SK-N-SH (cell line): ENCODE data around the gene PRCC. TPM values are rescaled to one million over a fixed set of nuclear protein-coding genes. Genes with fewer than 3 reads are reported as not detected.

Source experiments
- CTCF ChIA-PET: fragments of 300-600, 350-600 bp; formaldehyde crosslinking; extraction: SDS; loops from one replicate; lab custom pipeline; 2021; lab: Yijun Ruan, JAX
- POLR2A ChIA-PET: fragments of 350-600 bp; sonication (Branson Sonifier 250); formaldehyde crosslinking; extraction: SDS; loops from one replicate; lab custom pipeline; 2020; ENCODE audit warnings: antibody characterized with exemption, inconsistent platforms; lab: Yijun Ruan, JAX
- DNase-seq: peaks from one replicate; pipeline ENCODE4 v3.0.0; 2012
- H2AFZ ChIP-seq: fragments of 200-600 bp; sonication (generic); 2 replicates; pipeline ENCODE4 v1.8.1; 2016; ENCODE audit warnings: antibody characterized with exemption, mild to moderate bottlenecking, low read depth
- H3F3A ChIP-seq: fragments of 200-600 bp; sonication (generic); replicated peaks from 2 replicates; pipeline ENCODE3; 2016; ENCODE audit warnings: antibody characterized with exemption, mild to moderate bottlenecking; ENCODE audit not compliant: insufficient read depth
- H3K27ac ChIP-seq, 2 experiments: fragments of 200-500 bp in 1 of 2; fragments of 200-600 bp in 1 of 2; sonication (Bioruptor generic) in 1 of 2; sonication (generic), shearing (Covaris generic) in 1 of 2; 2 replicates each; pipeline versions ENCODE4 v1.5.1 to v1.6.1; 2014 to 2016; ENCODE audit warnings: low read depth in 2 of 2, inconsistent platforms in 1 of 2, low read length in 1 of 2, mild to moderate bottlenecking in 1 of 2, mixed read lengths in 1 of 2
- H3K27me3 ChIP-seq: fragments of 200-600 bp; sonication (generic), shearing (Covaris generic); 2 replicates; pipeline ENCODE4 v1.6.1; 2016; ENCODE audit warnings: mixed run types; ENCODE audit not compliant: insufficient read depth
- H3K36me3 ChIP-seq, 2 experiments: fragments of 200-500 bp in 1 of 2; fragments of 200-600 bp in 1 of 2; sonication (Bioruptor generic) in 1 of 2; sonication (generic) in 1 of 2; replicated peaks in 1 of 2; 2 replicates each; pipeline versions ENCODE3 to v1.5.1; 2014 to 2016; ENCODE audit warnings: low read length in 1 of 2, mild to moderate bottlenecking in 1 of 2; ENCODE audit not compliant: insufficient read depth in 2 of 2, control insufficient read depth in 1 of 2
- H3K4me1 ChIP-seq, 2 experiments: fragments of 200-500 bp in 1 of 2; fragments of 200-600 bp in 1 of 2; sonication (Bioruptor generic) in 1 of 2; sonication (generic), shearing (Covaris generic) in 1 of 2; 2 replicates each; pipeline versions ENCODE4 v1.5.1 to v1.6.1; 2014 to 2016; ENCODE audit warnings: low read depth in 1 of 2, low read length in 1 of 2, mixed run types in 1 of 2; ENCODE audit not compliant: insufficient read depth in 2 of 2, control insufficient read depth in 1 of 2
- H3K4me2 ChIP-seq: fragments of 200-600 bp; sonication (generic), shearing (Covaris generic); 2 replicates; pipeline ENCODE4 v1.6.1; 2017; ENCODE audit warnings: mixed run types
- H3K4me3 ChIP-seq, 2 experiments: fragments of 200-500 bp in 1 of 2; fragments of 200-600 bp in 1 of 2; sonication (Bioruptor generic) in 1 of 2; sonication (generic), shearing (Covaris generic) in 1 of 2; 2 replicates each; pipeline versions ENCODE4 v1.5.1 to v1.8.1; 2014 to 2016; ENCODE audit warnings: low read depth in 2 of 2, inconsistent platforms in 1 of 2, low read length in 1 of 2, mild to moderate bottlenecking in 1 of 2, mixed read lengths in 1 of 2, moderate library complexity in 1 of 2
- H3K79me2 ChIP-seq: fragments of 200-600 bp; sonication (generic); 2 replicates; pipeline ENCODE4 v1.8.1; 2017; ENCODE audit warnings: mild to moderate bottlenecking; ENCODE audit not compliant: insufficient read depth
- H3K9ac ChIP-seq: fragments of 200-600 bp; sonication (generic); 2 replicates; pipeline ENCODE4 v1.6.1; 2017; ENCODE audit warnings: mixed run types
- H3K9me2 ChIP-seq: fragments of 200-600 bp; sonication (generic); 2 replicates; pipeline ENCODE4 v1.6.1; 2017; ENCODE audit warnings: mixed run types
- H3K9me3 ChIP-seq: fragments of 200-600 bp; sonication (generic); 2 replicates; pipeline ENCODE4 v1.6.1; 2017; ENCODE audit warnings: mixed run types, mild to moderate bottlenecking, moderate library complexity
- H4K20me1 ChIP-seq: fragments of 200-600 bp; sonication (generic); 2 replicates; pipeline ENCODE4 v1.6.1; 2017; ENCODE audit warnings: mild to moderate bottlenecking, mixed run types; ENCODE audit not compliant: insufficient read depth
- CHD2 ChIP-seq: fragments of 150-350 bp; IDR thresholded peaks from 2 replicates; pipeline ENCODE4 v1.6.1; 2018; ENCODE audit warnings: low read length; ENCODE audit not compliant: partially characterized antibody
- ELF1 ChIP-seq: IDR thresholded peaks from 2 replicates; pipeline ENCODE4 v1.4.0; 2012
- FOXJ3 ChIP-seq: sonication (generic); formaldehyde crosslinking; IDR thresholded peaks from 2 replicates; pipeline ENCODE4 v1.5.1; 2020; ENCODE audit warnings: mild to moderate bottlenecking, missing genetic modification reagents
- GABPA ChIP-seq: IDR thresholded peaks from 2 replicates; pipeline ENCODE4 v1.4.0; 2012; ENCODE audit warnings: low read depth, mild to moderate bottlenecking
- JUND ChIP-seq: IDR thresholded peaks from 2 replicates; pipeline ENCODE4 v1.4.0; 2012
- MEF2A ChIP-seq: IDR thresholded peaks from 2 replicates; pipeline ENCODE4 v1.4.0; 2012; ENCODE audit warnings: low read depth, borderline replicate concordance
- MXI1 ChIP-seq: IDR thresholded peaks from 2 replicates; pipeline ENCODE4 v1.6.1; 2012; ENCODE audit warnings: mild to moderate bottlenecking, low read depth, low read length, improper control_type of control experiment
- NFIC ChIP-seq: IDR thresholded peaks from 2 replicates; pipeline ENCODE4 v1.4.0; 2012; ENCODE audit warnings: borderline replicate concordance
- NRF1 ChIP-seq: IDR thresholded peaks from 2 replicates; pipeline ENCODE4 v1.6.1; 2012; ENCODE audit warnings: low read depth, mild to moderate bottlenecking, low read length
- RAD21 ChIP-seq: IDR thresholded peaks from 2 replicates; pipeline ENCODE4 v1.6.1; 2012; ENCODE audit warnings: mild to moderate bottlenecking, low read length
- RCOR1 ChIP-seq: fragments of 150-350 bp; IDR thresholded peaks from 2 replicates; pipeline ENCODE4 v1.6.1; 2017; ENCODE audit warnings: antibody characterized with exemption, low read length
- SIN3A ChIP-seq: IDR thresholded peaks from 2 replicates; pipeline ENCODE4 v1.6.1; 2012; ENCODE audit warnings: low read depth, mild to moderate bottlenecking, low read length, moderate library complexity, borderline replicate concordance
- SMC3 ChIP-seq: IDR thresholded peaks from 2 replicates; pipeline ENCODE4 v1.6.1; 2012; ENCODE audit warnings: low read depth, low read length, improper control_type of control experiment
- TCF12 ChIP-seq: IDR thresholded peaks from 2 replicates; pipeline ENCODE4 v1.4.0; 2012
- WGBS: methylation state at CpG from one replicate; pipeline ENCODE4 v1.1.6; 2017; ENCODE audit warnings: low lambda C conversion rate; 5-methylcytosine and 5-hydroxymethylcytosine counted together
- polyA plus RNA-seq, 3 experiments: library from polyadenylated mRNA; depleted of rRNA; stranded (reverse); fragments of >200 nt; gene quantifications; 2 replicates each; pipeline ENCODE4 v1.2.3, GENCODE V29; 2012
- TF ChIP-seq, protein P1 (sequence below): fragments of 200-600 bp; sonication (generic); IDR thresholded peaks from 2 replicates; pipeline ENCODE4 v1.6.1; 2017; ENCODE audit warnings: antibody characterized with exemption, mild to moderate bottlenecking, moderate library complexity
- TF ChIP-seq, protein P2 (sequence below): IDR thresholded peaks from 2 replicates; pipeline ENCODE4 v1.4.0; 2012; ENCODE audit warnings: low read depth
- TF ChIP-seq, protein P3 (sequence below): IDR thresholded peaks from 2 replicates; pipeline ENCODE4 v1.4.0; 2012; ENCODE audit warnings: low read depth, borderline replicate concordance
- TF ChIP-seq, protein P4 (sequence below): fragments of 150-350 bp; IDR thresholded peaks from 2 replicates; pipeline ENCODE4 v1.6.1; 2016; ENCODE audit warnings: mild to moderate bottlenecking, low read depth, low read length

Gene PRCC
- polyA plus RNA-seq, 1 of the 3 experiments (the other 2 are of a cell fraction), result 39.2 TPM

DNA sequence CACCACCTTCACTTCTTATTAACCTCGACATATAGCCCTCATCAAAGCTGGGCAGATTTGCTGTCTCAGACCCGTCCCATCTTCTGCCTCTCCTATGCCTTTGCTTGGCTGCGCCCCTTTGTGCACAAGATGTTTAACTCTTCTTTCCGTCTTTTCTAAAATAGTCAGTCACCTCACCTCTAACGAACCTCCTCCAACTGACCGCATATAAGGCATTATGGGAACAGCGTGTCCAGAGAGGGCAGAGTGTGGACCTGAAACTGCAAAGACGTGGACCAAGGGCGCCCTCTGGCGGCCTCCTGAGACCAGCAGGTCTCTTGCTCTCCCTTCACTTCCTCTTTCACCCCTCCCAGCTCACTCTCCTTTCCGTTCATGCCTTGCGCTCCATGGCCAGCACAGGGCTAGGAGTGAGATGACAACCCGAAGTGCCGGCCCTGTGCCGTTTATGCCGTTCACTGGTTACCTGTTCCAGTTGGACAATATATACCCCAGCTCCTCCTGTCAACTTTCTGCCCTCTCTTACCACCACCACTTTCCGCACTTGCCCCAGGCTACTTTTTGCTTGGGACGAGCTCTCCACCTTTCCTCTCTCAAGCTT lies 41.6 kb upstream of the PRCC start:
- H3K4me1 ChIP-seq, result peaks cover 28 to 55% of the 10 kb centered on the region in 2 experiments
- ChIA-PET POLR2A (interaction anchor here (0.6 to 2.7 kb wide), 12 partner anchors 13 to 136 kb away, joined by 3 to 39 read pairs (median 4); partner anchors contain the start of genes HDGF, INSRR, NES and PRCC), CTCF (interaction anchor here (0.6 to 38.0 kb wide), 63 partner anchors 8 to 381 kb away, joined by 3 to 2702 read pairs (median 5); partner anchors contain the start of genes CRABP2, HDGF, INSRR and MRPL24)
- no peak overlapping the region for H2AFZ ChIP-seq
- H3K27ac ChIP-seq, result peak overlapping the region; percentile 21 to 62; a peak in 3 of 4 replicates
- peak overlapping the region; percentile 76 to 87 for H3K4me3 ChIP-seq
- no peaks in the 10 kb centered on the region for H3K27me3 ChIP-seq
- DNase-seq, result peak; percentile 84
- H3K4me2 ChIP-seq, result peak overlapping the region; percentile 89
- WGBS, result 10% methylated on average over 18 of the region's 18 CpGs
- H4K20me1 ChIP-seq, result peaks cover 41% of the 10 kb centered on the region
- H3K79me2 ChIP-seq, result peaks cover 95% of the 10 kb centered on the region
- H3K9me2 ChIP-seq, result no peaks in the 10 kb centered on the region
- no peaks in the 10 kb centered on the region for H3K9me3 ChIP-seq
- no peak overlapping the region; the same call in 1 of the 2 replicates for H3K9ac ChIP-seq
- peaks cover 33 to 40% of the 10 kb centered on the region in 2 experiments for H3K36me3 ChIP-seq
- H3F3A ChIP-seq, result peaks cover 13% of the 10 kb centered on the region
- TF ChIP-seq RCOR1 (peak; percentile 33; the same call in 1 of the 2 replicates), MEF2A (no peak), JUND (no peak), ELF1 (no peak), MXI1 (peak; percentile 90), RAD21 (peak; percentile 98), NRF1 (peak; percentile 32; the same call in 1 of the 2 replicates), SIN3A (0 out of 2 replicates have a peak, but pooled peaks have one; percentile 32), SMC3 (peak; percentile 99), NFIC (no peak), GABPA (peak; percentile 52; the same call in 1 of the 2 replicates)
- TF ChIP-seq, protein P1, sequence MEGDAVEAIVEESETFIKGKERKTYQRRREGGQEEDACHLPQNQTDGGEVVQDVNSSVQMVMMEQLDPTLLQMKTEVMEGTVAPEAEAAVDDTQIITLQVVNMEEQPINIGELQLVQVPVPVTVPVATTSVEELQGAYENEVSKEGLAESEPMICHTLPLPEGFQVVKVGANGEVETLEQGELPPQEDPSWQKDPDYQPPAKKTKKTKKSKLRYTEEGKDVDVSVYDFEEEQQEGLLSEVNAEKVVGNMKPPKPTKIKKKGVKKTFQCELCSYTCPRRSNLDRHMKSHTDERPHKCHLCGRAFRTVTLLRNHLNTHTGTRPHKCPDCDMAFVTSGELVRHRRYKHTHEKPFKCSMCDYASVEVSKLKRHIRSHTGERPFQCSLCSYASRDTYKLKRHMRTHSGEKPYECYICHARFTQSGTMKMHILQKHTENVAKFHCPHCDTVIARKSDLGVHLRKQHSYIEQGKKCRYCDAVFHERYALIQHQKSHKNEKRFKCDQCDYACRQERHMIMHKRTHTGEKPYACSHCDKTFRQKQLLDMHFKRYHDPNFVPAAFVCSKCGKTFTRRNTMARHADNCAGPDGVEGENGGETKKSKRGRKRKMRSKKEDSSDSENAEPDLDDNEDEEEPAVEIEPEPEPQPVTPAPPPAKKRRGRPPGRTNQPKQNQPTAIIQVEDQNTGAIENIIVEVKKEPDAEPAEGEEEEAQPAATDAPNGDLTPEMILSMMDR, result peak; percentile 95
- TF ChIP-seq, protein P2, sequence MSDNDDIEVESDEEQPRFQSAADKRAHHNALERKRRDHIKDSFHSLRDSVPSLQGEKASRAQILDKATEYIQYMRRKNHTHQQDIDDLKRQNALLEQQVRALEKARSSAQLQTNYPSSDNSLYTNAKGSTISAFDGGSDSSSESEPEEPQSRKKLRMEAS, result peak; percentile 40; the same call in 1 of the 2 replicates

DNA sequence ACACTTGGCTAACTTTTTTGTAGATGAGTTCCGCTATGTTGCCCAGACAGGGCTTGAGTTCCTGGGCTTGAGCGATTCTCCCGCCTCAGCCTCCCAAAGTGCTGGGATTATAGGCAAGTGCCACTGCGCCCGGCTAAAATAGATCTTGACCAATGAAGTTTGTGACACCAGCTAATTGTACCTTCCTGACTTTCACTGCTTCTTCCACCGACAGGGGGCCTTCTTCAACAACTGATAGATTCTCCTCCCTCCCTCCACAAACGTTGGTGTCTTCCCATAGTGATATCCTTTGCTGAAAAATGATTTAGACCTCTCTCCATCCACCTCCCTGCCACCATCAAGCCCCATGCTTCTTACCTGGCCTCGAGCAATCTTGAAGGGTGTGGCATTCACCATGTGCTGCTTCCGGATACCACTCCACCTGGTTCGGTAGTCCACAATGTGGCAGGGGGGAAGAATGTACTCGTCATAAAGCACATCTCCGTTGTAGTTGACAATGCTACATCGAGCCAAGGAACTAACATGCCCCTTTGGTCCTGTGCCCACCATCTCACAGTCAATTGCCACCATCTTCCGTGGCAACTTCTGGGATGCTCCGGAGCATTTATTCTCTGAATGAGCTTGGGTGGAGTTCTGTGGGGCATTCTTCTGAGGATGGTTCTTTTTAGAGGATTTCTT lies 40.6 kb upstream of the PRCC start:
- no peaks in the 10 kb centered on the region for H3K27me3 ChIP-seq
- H4K20me1 ChIP-seq, result peaks cover 41% of the 10 kb centered on the region
- peak; percentile 66 for DNase-seq
- peak overlapping the region; percentile 93; the same call in 1 of the 2 replicates for H3K9ac ChIP-seq
- H3K27ac ChIP-seq, result peak overlapping the region; percentile 21 to 83; a peak in 2 of 4 replicates
- peaks cover 86% of the 10 kb centered on the region for H3K79me2 ChIP-seq
- no peak overlapping the region for H2AFZ ChIP-seq
- H3K4me2 ChIP-seq, result peak overlapping the region; percentile 89
- peaks cover 28 to 50% of the 10 kb centered on the region in 2 experiments for H3K4me1 ChIP-seq
- ChIA-PET CTCF (interaction anchor here (0.7 to 38.0 kb wide), 60 partner anchors 7 to 223 kb away, joined by 3 to 2702 read pairs (median 5); partner anchors contain the start of genes CRABP2, HDGF, INSRR and MRPL24), POLR2A (interaction anchor here (0.9 to 2.7 kb wide), 9 partner anchors 16 to 135 kb away, joined by 3 to 39 read pairs (median 4); partner anchors contain the start of genes HDGF, INSRR and PRCC)
- peaks cover 28 to 30% of the 10 kb centered on the region in 2 experiments for H3K36me3 ChIP-seq
- no peaks in the 10 kb centered on the region for H3K9me3 ChIP-seq
- H3F3A ChIP-seq, result peaks cover 13% of the 10 kb centered on the region
- peak overlapping the region; percentile 76 to 87 for H3K4me3 ChIP-seq
- whole genome bisulfite sequencing, result 9% methylated on average over 15 of the region's 15 CpGs
- no peaks in the 10 kb centered on the region for H3K9me2 ChIP-seq
- TF ChIP-seq, protein P3, sequence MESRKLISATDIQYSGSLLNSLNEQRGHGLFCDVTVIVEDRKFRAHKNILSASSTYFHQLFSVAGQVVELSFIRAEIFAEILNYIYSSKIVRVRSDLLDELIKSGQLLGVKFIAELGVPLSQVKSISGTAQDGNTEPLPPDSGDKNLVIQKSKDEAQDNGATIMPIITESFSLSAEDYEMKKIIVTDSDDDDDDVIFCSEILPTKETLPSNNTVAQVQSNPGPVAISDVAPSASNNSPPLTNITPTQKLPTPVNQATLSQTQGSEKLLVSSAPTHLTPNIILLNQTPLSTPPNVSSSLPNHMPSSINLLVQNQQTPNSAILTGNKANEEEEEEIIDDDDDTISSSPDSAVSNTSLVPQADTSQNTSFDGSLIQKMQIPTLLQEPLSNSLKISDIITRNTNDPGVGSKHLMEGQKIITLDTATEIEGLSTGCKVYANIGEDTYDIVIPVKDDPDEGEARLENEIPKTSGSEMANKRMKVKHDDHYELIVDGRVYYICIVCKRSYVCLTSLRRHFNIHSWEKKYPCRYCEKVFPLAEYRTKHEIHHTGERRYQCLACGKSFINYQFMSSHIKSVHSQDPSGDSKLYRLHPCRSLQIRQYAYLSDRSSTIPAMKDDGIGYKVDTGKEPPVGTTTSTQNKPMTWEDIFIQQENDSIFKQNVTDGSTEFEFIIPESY, result no peak
- TF ChIP-seq TCF12 (no peak), RAD21 (peak; percentile 72), FOXJ3 (CRISPR knock-in tag) (no peak), JUND (no peak), CHD2 (no peak), SMC3 (peak; percentile 54), ELF1 (no peak)
- TF ChIP-seq, protein P4, sequence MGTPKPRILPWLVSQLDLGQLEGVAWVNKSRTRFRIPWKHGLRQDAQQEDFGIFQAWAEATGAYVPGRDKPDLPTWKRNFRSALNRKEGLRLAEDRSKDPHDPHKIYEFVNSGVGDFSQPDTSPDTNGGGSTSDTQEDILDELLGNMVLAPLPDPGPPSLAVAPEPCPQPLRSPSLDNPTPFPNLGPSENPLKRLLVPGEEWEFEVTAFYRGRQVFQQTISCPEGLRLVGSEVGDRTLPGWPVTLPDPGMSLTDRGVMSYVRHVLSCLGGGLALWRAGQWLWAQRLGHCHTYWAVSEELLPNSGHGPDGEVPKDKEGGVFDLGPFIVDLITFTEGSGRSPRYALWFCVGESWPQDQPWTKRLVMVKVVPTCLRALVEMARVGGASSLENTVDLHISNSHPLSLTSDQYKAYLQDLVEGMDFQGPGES, result no peak
- TF ChIP-seq, protein P1, result peak; percentile 74
